ENCODE data around the gene CDC5L.

CDC5L gene

GRCh38 chr6:44401138-44401537, 13.6 kb downstream of the CDC5L start:
- no peak for TF ChIP-seq CTCF (IDR thresholded peaks at IDR 0.05; ENCODE audit: insufficient read depth, low read depth, low read length, missing control alignments)
- no peak overlapping the region for H3K4me3 ChIP-seq (ENCODE audit: low read depth, low read length)
- DNase-seq (ENCODE audit: low read depth), result no peak

DNA sequence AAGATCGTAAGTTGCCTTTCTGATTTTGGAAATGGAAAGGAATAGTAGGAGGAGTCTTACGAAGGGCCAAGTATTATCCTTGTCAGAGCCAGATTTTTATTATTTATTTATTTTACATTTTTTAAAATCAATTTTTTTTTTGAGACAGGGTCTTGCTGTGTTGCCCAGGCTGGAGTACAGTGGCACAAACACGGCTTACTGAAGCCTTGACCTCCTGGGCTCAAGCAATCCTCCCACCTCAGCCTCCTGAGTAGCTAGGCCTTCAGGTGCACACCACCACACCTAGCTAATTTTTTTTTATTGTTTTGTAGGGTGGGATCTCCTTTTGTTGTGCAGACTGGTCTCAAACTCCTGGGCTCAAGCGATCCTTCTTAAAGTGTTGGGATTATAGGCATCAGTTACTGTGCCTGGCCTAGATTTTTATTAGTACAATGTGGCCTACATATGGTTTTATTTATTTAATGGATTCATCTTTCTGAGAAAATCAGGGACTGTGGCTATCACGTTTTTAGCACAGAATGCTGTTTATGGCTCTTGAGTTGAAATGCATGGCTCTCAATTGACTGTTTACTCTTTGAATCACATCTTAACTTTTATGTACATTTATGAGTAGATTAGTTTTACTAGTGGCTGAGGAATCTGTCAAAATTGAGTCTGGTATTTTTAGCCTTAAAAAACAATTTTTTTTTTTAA, 16.7 kb downstream of the CDC5L start:
- DNase-seq (ENCODE audit: low read depth), result no peak
- TF ChIP-seq CTCF (IDR thresholded peaks at IDR 0.05; ENCODE audit: insufficient read depth, low read depth, low read length, missing control alignments), result no peak
- no peak overlapping the region for H3K4me3 ChIP-seq (ENCODE audit: low read depth, low read length)

DNA sequence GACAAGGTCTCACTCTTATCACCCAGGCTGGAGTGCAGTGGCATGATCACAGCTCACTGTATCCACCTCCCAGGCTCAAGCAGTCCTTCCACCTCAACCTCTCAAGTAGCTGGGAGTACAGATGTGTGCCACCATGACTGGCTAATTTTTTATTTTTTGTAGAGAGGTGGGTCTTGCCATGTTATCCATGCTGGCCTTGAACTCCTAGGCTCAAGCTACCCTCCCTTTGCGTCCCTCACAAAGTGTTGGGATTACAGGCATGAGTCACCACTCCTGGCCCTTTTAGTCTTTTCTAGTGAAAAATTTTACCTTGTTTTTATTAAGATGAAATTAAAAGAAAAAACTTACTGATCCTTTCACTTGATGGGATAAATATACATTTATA, 17.2 kb downstream of the CDC5L start:
- no peak for TF ChIP-seq CTCF (IDR thresholded peaks at IDR 0.05; ENCODE audit: insufficient read depth, low read depth, low read length, missing control alignments)
- H3K4me3 ChIP-seq (ENCODE audit: low read depth, low read length), result no peak overlapping the region
- no peak for DNase-seq (ENCODE audit: low read depth)

DNA sequence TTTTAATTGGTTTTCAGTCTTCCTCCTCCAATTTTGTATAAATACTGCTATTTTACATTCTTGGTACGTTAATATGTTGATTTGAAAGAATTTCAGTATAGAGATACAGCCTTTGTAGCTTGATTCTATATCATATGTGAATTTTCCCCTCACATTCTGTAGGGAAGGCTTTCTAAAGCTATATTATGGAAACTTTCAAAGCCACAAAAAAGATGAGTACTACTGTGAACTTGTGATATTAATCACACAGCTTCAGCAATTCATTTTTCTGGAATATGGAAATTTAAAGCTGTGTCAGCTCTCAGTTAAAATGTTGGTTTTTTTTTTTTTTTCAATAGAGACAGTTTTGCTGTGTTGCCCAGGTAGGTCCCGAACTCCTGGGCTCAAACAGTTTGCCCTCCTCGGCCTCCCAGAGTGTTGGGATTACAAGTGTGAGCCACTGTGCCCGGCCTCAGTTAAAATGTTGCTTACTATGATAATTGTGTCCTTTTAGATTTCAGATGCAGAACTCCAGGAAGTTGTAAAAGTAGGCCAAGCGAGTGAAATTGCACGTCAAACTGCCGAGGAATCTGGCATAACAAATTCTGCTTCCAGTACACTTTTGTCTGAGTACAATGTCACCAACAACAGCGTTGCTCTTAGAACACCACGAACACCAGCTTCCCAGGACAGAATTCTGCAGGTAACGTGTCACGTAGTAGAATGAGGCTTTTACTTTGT, 20.6 kb downstream of the CDC5L start:
- no peak for TF ChIP-seq CTCF (IDR thresholded peaks at IDR 0.05; ENCODE audit: insufficient read depth, low read depth, low read length, missing control alignments)
- H3K4me3 ChIP-seq (ENCODE audit: low read depth, low read length), result no peak overlapping the region
- no peak for DNase-seq (ENCODE audit: low read depth)

DNA sequence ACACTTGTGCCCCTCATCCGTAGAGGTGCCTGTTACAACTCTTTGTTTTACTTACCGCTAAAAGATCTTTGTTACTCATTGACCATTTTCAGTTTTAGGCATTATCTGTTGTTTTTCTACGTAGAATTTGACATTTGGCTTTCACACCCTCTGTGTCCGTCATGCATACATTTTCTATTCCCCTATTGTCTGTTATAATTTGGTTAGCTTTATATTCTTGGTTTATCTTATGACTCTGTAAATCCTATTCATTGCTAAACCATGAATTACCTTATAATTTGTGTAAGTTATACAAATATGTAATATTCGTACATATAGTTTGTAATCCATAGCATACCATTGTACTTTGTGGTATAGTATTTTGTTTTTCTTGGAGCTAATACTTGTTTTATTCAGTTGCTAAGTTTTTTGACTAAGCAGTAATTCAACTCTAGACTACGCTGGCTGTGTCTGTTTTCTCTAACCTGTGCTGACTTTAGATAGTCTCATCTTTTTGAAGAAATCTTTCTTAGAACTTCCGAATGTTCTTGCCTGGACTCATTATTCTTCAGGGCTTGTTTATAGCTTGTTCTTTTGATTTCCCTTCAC, 21.8 kb downstream of the CDC5L start:
- no peak for TF ChIP-seq CTCF (IDR thresholded peaks at IDR 0.05; ENCODE audit: insufficient read depth, low read depth, low read length, missing control alignments)
- H3K4me3 ChIP-seq (ENCODE audit: low read depth, low read length), result no peak overlapping the region
- no peak for DNase-seq (ENCODE audit: low read depth)

- DNase-seq (ENCODE audit: low read depth), result no peak
- H3K4me3 ChIP-seq (ENCODE audit: low read depth, low read length), result no peak overlapping the region
- no peak for TF ChIP-seq CTCF (IDR thresholded peaks at IDR 0.05; ENCODE audit: insufficient read depth, low read depth, low read length, missing control alignments)
Measured at GRCh38 chr6:44410363-44410762, 22.9 kb downstream of the CDC5L start.
